ENCODE results near the gene BEGAIN. TPM values are rescaled to one million over a fixed set of nuclear protein-coding genes. Genes with fewer than 3 reads are reported as not detected.
"Not testable (repeated sequence)": the region's sequence is repeated elsewhere in the genome, so short reads cannot be mapped to it uniquely, and the experiment has no call there.

The BEGAIN gene
- total RNA-seq, 4 donors from 2014 or later, result 9.6 to 17.0 (median 11.6) TPM

- 70 to 75% methylated on average over 11 to 12 of the region's 12 CpGs for WGBS, 2 donors
- Histone ChIP-seq H3K4me1 (peaks cover 0 to 3% (median 0%) of the 10 kb centered on the region in 4 donors), H3K9me3 (no peaks in the 10 kb centered on the region), H3K27ac (no peak overlapping the region), H3K27me3 (no peaks in the 10 kb centered on the region), H3K4me3 (no peak overlapping the region), H3K36me3 (peaks cover 0 to 38% (median 0%) of the 10 kb centered on the region in 3 donors)
- DNase-seq (ENCODE audit: low spot score in 2 of 2), result no peak
- no peak for TF ChIP-seq EP300 (IDR thresholded peaks at IDR 0.05)
- TF ChIP-seq, protein P1, sequence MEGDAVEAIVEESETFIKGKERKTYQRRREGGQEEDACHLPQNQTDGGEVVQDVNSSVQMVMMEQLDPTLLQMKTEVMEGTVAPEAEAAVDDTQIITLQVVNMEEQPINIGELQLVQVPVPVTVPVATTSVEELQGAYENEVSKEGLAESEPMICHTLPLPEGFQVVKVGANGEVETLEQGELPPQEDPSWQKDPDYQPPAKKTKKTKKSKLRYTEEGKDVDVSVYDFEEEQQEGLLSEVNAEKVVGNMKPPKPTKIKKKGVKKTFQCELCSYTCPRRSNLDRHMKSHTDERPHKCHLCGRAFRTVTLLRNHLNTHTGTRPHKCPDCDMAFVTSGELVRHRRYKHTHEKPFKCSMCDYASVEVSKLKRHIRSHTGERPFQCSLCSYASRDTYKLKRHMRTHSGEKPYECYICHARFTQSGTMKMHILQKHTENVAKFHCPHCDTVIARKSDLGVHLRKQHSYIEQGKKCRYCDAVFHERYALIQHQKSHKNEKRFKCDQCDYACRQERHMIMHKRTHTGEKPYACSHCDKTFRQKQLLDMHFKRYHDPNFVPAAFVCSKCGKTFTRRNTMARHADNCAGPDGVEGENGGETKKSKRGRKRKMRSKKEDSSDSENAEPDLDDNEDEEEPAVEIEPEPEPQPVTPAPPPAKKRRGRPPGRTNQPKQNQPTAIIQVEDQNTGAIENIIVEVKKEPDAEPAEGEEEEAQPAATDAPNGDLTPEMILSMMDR (IDR thresholded peaks at IDR 0.05), result no peak
- TF ChIP-seq POLR2A (IDR thresholded peaks at IDR 0.05), result no peak
Measured at GRCh38 chr14:100524233-100524932, 62.8 kb downstream of the BEGAIN start.

- no peaks in the 10 kb centered on the region for H3K27me3 ChIP-seq
- no peak overlapping the region for H3K4me3 ChIP-seq
- no peaks in the 10 kb centered on the region for H3K9me3 ChIP-seq
- DNase-seq (ENCODE audit: low spot score in 2 of 2), result no peak
- TF ChIP-seq EP300 (IDR thresholded peaks at IDR 0.05) (no peak), POLR2A (IDR thresholded peaks at IDR 0.05) (no peak)
- TF ChIP-seq, protein P1 (IDR thresholded peaks at IDR 0.05), result no peak
- H3K27ac ChIP-seq, result no peak overlapping the region
- 80 to 82% methylated on average over 8 of the region's 8 CpGs for WGBS, 2 donors
- H3K36me3 ChIP-seq, result peaks cover 0 to 32% (median 0%) of the 10 kb centered on the region in 3 donors
- peaks cover 0 to 3% (median 0%) of the 10 kb centered on the region in 4 donors for H3K4me1 ChIP-seq
Measured at GRCh38 chr14:100523843-100524169, 63.4 kb downstream of the BEGAIN start.

- TF ChIP-seq, protein P1 (IDR thresholded peaks at IDR 0.05), result no peak
- TF ChIP-seq EP300 (IDR thresholded peaks at IDR 0.05), result no peak
- TF ChIP-seq POLR2A (IDR thresholded peaks at IDR 0.05), result no peak
- H3K4me1 ChIP-seq, result peaks cover 0 to 3% (median 0%) of the 10 kb centered on the region in 4 donors
- peaks cover 0 to 28% (median 0%) of the 10 kb centered on the region in 3 donors for H3K36me3 ChIP-seq
- DNase-seq (ENCODE audit: low spot score in 2 of 2), result no peak
- H3K27ac ChIP-seq, result no peak overlapping the region
- H3K9me3 ChIP-seq, result no peaks in the 10 kb centered on the region
- WGBS, 2 donors, result 82 to 83% methylated on average over 13 of the region's 13 CpGs
- H3K27me3 ChIP-seq, result no peaks in the 10 kb centered on the region
- no peak overlapping the region for H3K4me3 ChIP-seq
Measured at GRCh38 chr14:100523131-100523842, 63.9 kb downstream of the BEGAIN start.

DNA sequence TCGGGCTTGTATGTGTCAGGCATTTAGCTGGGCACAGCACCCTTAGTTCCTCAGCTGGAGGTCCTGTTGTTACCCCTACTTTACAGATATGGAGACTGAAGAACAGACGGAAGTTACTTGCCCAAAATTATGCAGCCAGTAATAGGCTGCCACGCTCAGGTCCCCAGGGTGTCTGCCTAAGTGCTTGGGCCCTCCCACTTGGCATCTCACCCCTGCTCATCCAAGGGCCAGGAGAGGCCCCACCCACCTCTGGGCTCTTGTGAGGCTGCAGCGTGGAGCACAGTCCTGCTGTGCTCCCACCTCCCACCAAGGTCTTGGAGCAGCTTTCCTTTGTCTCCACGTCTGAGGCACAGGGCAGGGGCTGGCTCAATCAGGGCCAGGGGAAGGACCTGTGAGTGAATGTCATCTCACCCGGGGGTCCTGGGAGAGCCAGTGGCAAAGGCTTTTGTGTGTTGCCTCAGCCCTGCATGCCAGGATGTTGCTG is 64.6 kb downstream of the BEGAIN start:
- H3K27me3 ChIP-seq, result no peaks in the 10 kb centered on the region
- no peak overlapping the region for H3K27ac ChIP-seq
- H3K4me3 ChIP-seq, result no peak overlapping the region
- H3K36me3 ChIP-seq, result peaks cover 0 to 23% (median 0%) of the 10 kb centered on the region in 3 donors
- no peak for TF ChIP-seq POLR2A (IDR thresholded peaks at IDR 0.05)
- TF ChIP-seq, protein P1 (IDR thresholded peaks at IDR 0.05), result no peak
- no peak for TF ChIP-seq EP300 (IDR thresholded peaks at IDR 0.05)
- 43 to 57% methylated on average over 5 to 6 of the region's 6 CpGs for WGBS, 2 donors
- H3K4me1 ChIP-seq, result peaks cover 0 to 3% (median 0%) of the 10 kb centered on the region in 4 donors
- DNase-seq (ENCODE audit: low spot score in 2 of 2), result no peak
- no peaks in the 10 kb centered on the region for H3K9me3 ChIP-seq

DNA sequence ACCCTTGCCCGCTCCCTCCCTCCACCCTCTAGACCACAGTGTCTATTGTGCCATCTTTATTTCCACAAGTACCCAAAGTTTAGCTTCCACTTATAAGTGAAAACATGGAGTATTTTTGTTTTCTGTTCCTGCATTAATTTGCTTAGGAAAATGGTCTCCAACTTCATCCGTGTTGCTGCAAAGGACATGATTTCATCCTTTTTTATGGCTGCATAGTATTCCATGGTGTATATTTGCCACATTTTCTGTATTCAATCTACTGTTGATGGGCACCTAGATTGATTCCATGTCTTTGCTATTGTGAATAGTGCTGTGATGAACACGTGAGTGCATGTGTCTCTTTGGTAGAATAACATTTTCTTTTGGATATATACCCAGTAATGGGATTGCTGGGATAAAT is 81.2 kb downstream of the BEGAIN start:
- H3K4me3 ChIP-seq; H3K36me3 ChIP-seq; H3K27ac ChIP-seq; H3K4me1 ChIP-seq; DNase-seq (ENCODE audit: low spot score in 2 of 2); H3K27me3 ChIP-seq: not testable (repeated sequence)
- peaks cover 0 to 19% (median 4%) of the 10 kb centered on the region in 4 donors for H3K9me3 ChIP-seq
- 96 to 98% methylated on average over 3 of the region's 3 CpGs for WGBS, 2 donors
